ENCODE results near the gene TIAM1. TPM values are rescaled to one million over a fixed set of nuclear protein-coding genes. Genes with fewer than 3 reads are reported as not detected.
A peak's percentile ranks its signal among the peaks of the same experiment; 100 is the strongest.

Gene TIAM1
- total and polyA plus RNA-seq, 7 donors = 0.21 to 1.7 (median 0.75) TPM

- H3K27ac ChIP-seq = no peak overlapping the region
- 76 to 80% (median 78%) methylated on average over 25 of the region's 25 CpGs for WGBS, 3 donors
- no peak for DNase-seq
- no peaks in the 10 kb centered on the region for H3K4me1 ChIP-seq
- H3K27me3 ChIP-seq (ENCODE audit: insufficient read depth in 3 of 3, low read length in 2 of 3) = peaks cover 0 to 14% (median 3%) of the 10 kb centered on the region in 3 donors
- no peaks in the 10 kb centered on the region for H3K36me3 ChIP-seq (ENCODE audit: insufficient read depth in 1 of 2, low read depth in 1 of 2)
- intact Hi-C loops (cut with DNase I) = no loop called here
- no peak for TF ChIP-seq CTCF (IDR thresholded peaks at IDR 0.05)
- ATAC-seq = no peak
- H3K9me3 ChIP-seq = no peaks in the 10 kb centered on the region
- H3K4me3 ChIP-seq = no peak overlapping the region
These were observed 5.8 kb downstream of the TIAM1 start for GRCh38 chr21:31337996-31338907.

DNA sequence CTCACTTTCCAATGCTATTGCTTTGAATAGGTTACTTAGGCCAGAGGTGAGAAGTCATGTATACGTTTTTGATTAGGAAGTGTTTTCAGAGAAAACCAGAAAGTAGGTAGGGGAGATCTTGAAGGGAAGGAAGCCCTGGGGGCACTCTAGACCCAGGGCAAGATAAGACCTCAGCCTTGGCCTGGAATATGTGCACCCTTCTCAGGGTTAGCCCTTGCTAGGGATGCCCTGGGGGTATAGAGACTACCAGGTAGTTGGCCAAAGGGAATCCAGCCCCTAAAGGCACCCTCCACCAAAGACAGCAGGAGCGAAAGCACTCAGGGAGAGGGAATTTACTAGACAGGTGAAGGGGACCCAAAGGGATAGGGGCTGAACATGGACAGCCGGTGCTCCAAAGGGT, 7.0 kb downstream of the TIAM1 start:
- ATAC-seq (no peak), DNase-seq (no peak)
- Histone ChIP-seq H3K36me3 (ENCODE audit: insufficient read depth in 1 of 2, low read depth in 1 of 2) (no peaks in the 10 kb centered on the region), H3K27ac (no peak overlapping the region), H3K4me1 (no peaks in the 10 kb centered on the region), H3K27me3 (ENCODE audit: insufficient read depth in 3 of 3, low read length in 2 of 3) (peaks cover 0 to 8% (median 3%) of the 10 kb centered on the region in 3 donors), H3K4me3 (no peak overlapping the region), H3K9me3 (no peaks in the 10 kb centered on the region)
- WGBS, 3 donors = 86 to 94% (median 86%) methylated on average over 3 of the region's 3 CpGs
- intact Hi-C loops (cut with DNase I) = no loop called here
- no peak for TF ChIP-seq CTCF (IDR thresholded peaks at IDR 0.05)

DNA sequence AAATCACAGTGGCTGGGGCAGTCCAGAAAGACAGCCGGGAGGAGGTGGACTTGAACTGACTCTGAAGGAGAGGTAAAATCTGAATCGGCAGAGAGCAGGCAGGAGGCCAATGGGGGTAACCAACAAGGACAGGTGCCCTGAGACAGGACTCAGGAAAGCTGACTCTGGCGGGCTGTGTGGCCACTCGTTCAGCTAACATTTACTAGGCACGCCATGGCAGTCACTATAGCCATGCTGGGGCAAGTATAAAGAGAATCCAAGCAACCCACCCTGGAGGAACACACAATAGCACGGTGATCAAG, 7.4 kb downstream of the TIAM1 start:
- 43 to 59% (median 44%) methylated on average over 6 of the region's 6 CpGs for WGBS, 3 donors
- no peaks in the 10 kb centered on the region for H3K4me1 ChIP-seq
- no peak overlapping the region for H3K4me3 ChIP-seq
- ATAC-seq = no peak
- intact Hi-C loops (cut with DNase I) = no loop called here
- peak in 1 of 2 donors; percentile 14 for DNase-seq
- H3K36me3 ChIP-seq (ENCODE audit: insufficient read depth in 1 of 2, low read depth in 1 of 2) = no peaks in the 10 kb centered on the region
- H3K27me3 ChIP-seq (ENCODE audit: insufficient read depth in 3 of 3, low read length in 2 of 3) = peaks cover 0 to 6% (median 3%) of the 10 kb centered on the region in 3 donors
- H3K9me3 ChIP-seq = no peaks in the 10 kb centered on the region
- no peak overlapping the region for H3K27ac ChIP-seq
- TF ChIP-seq CTCF (IDR thresholded peaks at IDR 0.05) = no peak

- Histone ChIP-seq H3K36me3 (ENCODE audit: insufficient read depth in 1 of 2, low read depth in 1 of 2) (no peaks in the 10 kb centered on the region), H3K4me3 (no peak overlapping the region), H3K4me1 (no peaks in the 10 kb centered on the region), H3K27ac (no peak overlapping the region), H3K9me3 (no peaks in the 10 kb centered on the region), H3K27me3 (ENCODE audit: insufficient read depth in 3 of 3, low read length in 2 of 3) (peaks cover 0 to 3% (median under 1%) of the 10 kb centered on the region in 3 donors)
- DNase-seq (peak in 1 of 2 donors; percentile 33), ATAC-seq (peak in 3 of 4 donors; percentile 52 to 72 (median 54))
- intact Hi-C loops (cut with DNase I) = no loop called here
- no peak for TF ChIP-seq CTCF (IDR thresholded peaks at IDR 0.05)
- 61 to 70% (median 64%) methylated on average over 12 of the region's 12 CpGs for WGBS, 3 donors
These were observed 7.9 kb downstream of the TIAM1 start for GRCh38 chr21:31335957-31336738.

Measured in psoas muscle (tissue), 8 donors.